ENCODE results near the gene TLR4. TPM values are rescaled to one million over a fixed set of nuclear protein-coding genes. Genes with fewer than 3 reads are reported as not detected.

The TLR4 gene
- total and polyA plus RNA-seq, 2 of the 4 experiments (the other 2 are of a cell fraction), result under 0.01 TPM; not detected in 1

DNA sequence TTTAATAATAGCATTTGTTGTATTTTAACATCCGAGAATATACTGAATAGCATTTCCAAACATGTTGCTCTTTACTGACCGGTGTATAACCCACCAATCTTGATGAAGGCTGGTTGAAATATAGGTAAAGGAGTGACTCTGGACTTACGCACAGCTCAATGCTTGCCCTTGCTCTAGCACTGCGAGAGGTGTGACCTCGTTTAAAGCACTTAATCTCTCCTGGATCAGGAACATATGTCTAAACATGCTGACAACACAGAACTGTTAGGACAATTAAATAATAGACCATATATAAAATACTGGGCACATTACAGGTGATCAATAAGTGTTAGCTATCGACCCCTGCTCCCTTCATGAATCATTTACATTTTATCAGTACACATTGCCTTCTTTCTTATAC is 28.3 kb downstream of the TLR4 start:
- Histone ChIP-seq H3K9me3 (ENCODE audit: control insufficient read depth, insufficient read depth, low read length) (0 out of 2 replicates have a peak, but pooled peaks cover 2% of the 10 kb centered on the region), H4K20me1 (ENCODE audit: insufficient read depth, low read length) (no peaks in the 10 kb centered on the region), H2BK20ac (ENCODE audit: low read depth, low read length) (no peak overlapping the region), H3K14ac (replicated peaks; ENCODE audit: low read depth, low read length) (no peak overlapping the region), H3K4me3 (ENCODE audit: insufficient read depth, low read depth, low read length) (no peak overlapping the region), H3K79me1 (ENCODE audit: low read depth in 1 of 2, low read length in 2 of 2) (no peaks in the 10 kb centered on the region), H4K91ac (ENCODE audit: insufficient read depth, low read depth, low read length) (no peak overlapping the region), H2BK120ac (ENCODE audit: low read depth, low read length) (no peak overlapping the region), H2AK9ac (replicated peaks; ENCODE audit: low read depth, low read length, poor library complexity) (no peak overlapping the region), H3K36me3 (ENCODE audit: control insufficient read depth, insufficient read depth, low read length) (no peaks in the 10 kb centered on the region), H2BK5ac (ENCODE audit: low read depth, low read length, poor library complexity, severe bottlenecking) (no peak overlapping the region), H2BK15ac (ENCODE audit: low read depth, low read length) (no peak overlapping the region), H3K9me1 (ENCODE audit: insufficient read depth, low read length) (no peaks in the 10 kb centered on the region), H3K4me1 (ENCODE audit: control insufficient read depth, insufficient read depth, low read length) (no peaks in the 10 kb centered on the region), H3K4me2 (ENCODE audit: low read depth, low read length) (no peak overlapping the region), H2AK5ac (ENCODE audit: low read depth, low read length) (no peak overlapping the region), H3K4ac (ENCODE audit: low read depth, low read length) (no peak overlapping the region), H3K9ac (ENCODE audit: low read depth, low read length) (no peak overlapping the region), H4K8ac (ENCODE audit: low read depth in 2 of 2, low read length in 2 of 2) (no peak overlapping the region), H3K18ac (ENCODE audit: low read depth, low read length) (no peak overlapping the region), H2AFZ (replicated peaks; ENCODE audit: low read length, poor library complexity) (no peak overlapping the region), H3K27ac (ENCODE audit: insufficient read depth, low read length) (no peak overlapping the region), H4K5ac (ENCODE audit: low read depth, low read length) (no peak overlapping the region), H3K23ac (ENCODE audit: low read depth, low read length) (no peak overlapping the region), H3K56ac (ENCODE audit: extremely low read depth, insufficient read depth, low read length) (no peak overlapping the region), H3K27me3 (ENCODE audit: control insufficient read depth, insufficient read depth, low read length) (no peaks in the 10 kb centered on the region)
- in situ Hi-C loops (cut with MboI; ENCODE audit: low sequenced_read_pairs), result no loop called here
- WGBS, 2 experiments (ENCODE audit: extremely low coverage in 2 of 2, insufficient read length in 1 of 2), result no CpG with 5 or more reads among the region's 6 CpGs
- DNase-seq (no peak), ATAC-seq (ENCODE audit: low read depth) (no peak)
- POLR2A ChIA-PET (ENCODE audit: unreplicated experiment), result no interaction called here
- TF ChIP-seq RAD21 (IDR thresholded peaks at IDR 0.05; ENCODE audit: low read length) (no peak), BHLHE40 (IDR thresholded peaks at IDR 0.05; ENCODE audit: low read depth, low read length) (no peak), CHD1 (IDR thresholded peaks at IDR 0.05; ENCODE audit: low read depth, low read length) (no peak), MAFK (IDR thresholded peaks at IDR 0.05; ENCODE audit: low read depth, low read length) (no peak), SMC3 (IDR thresholded peaks at IDR 0.05; ENCODE audit: low read depth, low read length) (no peak), MAZ (IDR thresholded peaks at IDR 0.05; ENCODE audit: borderline replicate concordance, low read depth, low read length) (no peak), POLR2A (IDR thresholded peaks at IDR 0.05; ENCODE audit: low read depth, low read length) (no peak), NFE2L2 (IDR thresholded peaks at IDR 0.05; ENCODE audit: low read depth, low read length) (no peak), CEBPB (IDR thresholded peaks at IDR 0.05; ENCODE audit: low read depth, low read length) (no peak), MXI1 (IDR thresholded peaks at IDR 0.05; ENCODE audit: borderline replicate concordance, low read depth, low read length) (no peak), RCOR1 (IDR thresholded peaks at IDR 0.05; ENCODE audit: insufficient replicate concordance, low read length) (no peak), RFX5 (IDR thresholded peaks at IDR 0.05; ENCODE audit: low read depth, low read length) (no peak), FOS (IDR thresholded peaks at IDR 0.05; ENCODE audit: low read depth, low read length) (no peak)
- TF ChIP-seq, protein P1, sequence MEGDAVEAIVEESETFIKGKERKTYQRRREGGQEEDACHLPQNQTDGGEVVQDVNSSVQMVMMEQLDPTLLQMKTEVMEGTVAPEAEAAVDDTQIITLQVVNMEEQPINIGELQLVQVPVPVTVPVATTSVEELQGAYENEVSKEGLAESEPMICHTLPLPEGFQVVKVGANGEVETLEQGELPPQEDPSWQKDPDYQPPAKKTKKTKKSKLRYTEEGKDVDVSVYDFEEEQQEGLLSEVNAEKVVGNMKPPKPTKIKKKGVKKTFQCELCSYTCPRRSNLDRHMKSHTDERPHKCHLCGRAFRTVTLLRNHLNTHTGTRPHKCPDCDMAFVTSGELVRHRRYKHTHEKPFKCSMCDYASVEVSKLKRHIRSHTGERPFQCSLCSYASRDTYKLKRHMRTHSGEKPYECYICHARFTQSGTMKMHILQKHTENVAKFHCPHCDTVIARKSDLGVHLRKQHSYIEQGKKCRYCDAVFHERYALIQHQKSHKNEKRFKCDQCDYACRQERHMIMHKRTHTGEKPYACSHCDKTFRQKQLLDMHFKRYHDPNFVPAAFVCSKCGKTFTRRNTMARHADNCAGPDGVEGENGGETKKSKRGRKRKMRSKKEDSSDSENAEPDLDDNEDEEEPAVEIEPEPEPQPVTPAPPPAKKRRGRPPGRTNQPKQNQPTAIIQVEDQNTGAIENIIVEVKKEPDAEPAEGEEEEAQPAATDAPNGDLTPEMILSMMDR (conservative IDR thresholded peaks at IDR 0.05; ENCODE audit: low read depth, low read length), result no peak
- TF ChIP-seq, protein P2, sequence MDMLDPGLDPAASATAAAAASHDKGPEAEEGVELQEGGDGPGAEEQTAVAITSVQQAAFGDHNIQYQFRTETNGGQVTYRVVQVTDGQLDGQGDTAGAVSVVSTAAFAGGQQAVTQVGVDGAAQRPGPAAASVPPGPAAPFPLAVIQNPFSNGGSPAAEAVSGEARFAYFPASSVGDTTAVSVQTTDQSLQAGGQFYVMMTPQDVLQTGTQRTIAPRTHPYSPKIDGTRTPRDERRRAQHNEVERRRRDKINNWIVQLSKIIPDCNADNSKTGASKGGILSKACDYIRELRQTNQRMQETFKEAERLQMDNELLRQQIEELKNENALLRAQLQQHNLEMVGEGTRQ (IDR thresholded peaks at IDR 0.05; ENCODE audit: low read depth, low read length), result no peak
- TF ChIP-seq, protein P3, sequence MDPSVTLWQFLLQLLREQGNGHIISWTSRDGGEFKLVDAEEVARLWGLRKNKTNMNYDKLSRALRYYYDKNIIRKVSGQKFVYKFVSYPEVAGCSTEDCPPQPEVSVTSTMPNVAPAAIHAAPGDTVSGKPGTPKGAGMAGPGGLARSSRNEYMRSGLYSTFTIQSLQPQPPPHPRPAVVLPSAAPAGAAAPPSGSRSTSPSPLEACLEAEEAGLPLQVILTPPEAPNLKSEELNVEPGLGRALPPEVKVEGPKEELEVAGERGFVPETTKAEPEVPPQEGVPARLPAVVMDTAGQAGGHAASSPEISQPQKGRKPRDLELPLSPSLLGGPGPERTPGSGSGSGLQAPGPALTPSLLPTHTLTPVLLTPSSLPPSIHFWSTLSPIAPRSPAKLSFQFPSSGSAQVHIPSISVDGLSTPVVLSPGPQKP (IDR thresholded peaks at IDR 0.05; ENCODE audit: borderline replicate concordance, low read depth, low read length), result no peak
- CTCF ChIA-PET, result no interaction called here
- BruUV-seq (replicated peaks), result no TSS peak
- dilution Hi-C loops (cut with HindIII; ENCODE audit: low sequenced_read_pairs, unreplicated experiment), result no loop called here
- intact Hi-C loops (cut with micrococcal nuclease), result no loop called here
